T-helper 2 cell treated with Interferon-gamma antibody and Interleukin-4, amounts not matched to agents 5 μg/mL and 100 μg/mL, for 36 hours (primary cell): ENCODE data around the gene TOP3B.

ENCODE experiments used
- DNase-seq: peaks from one replicate; pipeline ENCODE4 v3.0.0; 2021; ENCODE audit warnings: low spot score
- H3K27ac Mint-ChIP-seq: one replicate; pipeline ENCODE4 v1.8.0; 2021; ENCODE audit warnings: mild to moderate bottlenecking, mixed read lengths
- H3K27me3 Mint-ChIP-seq: one replicate; pipeline ENCODE4 v1.8.0; 2021; ENCODE audit warnings: low read depth, mixed read lengths
- H3K36me3 Mint-ChIP-seq: one replicate; pipeline ENCODE4 v1.8.0; 2021; ENCODE audit warnings: low read depth, mixed read lengths
- H3K4me1 Mint-ChIP-seq: one replicate; pipeline ENCODE4 v1.8.0; 2021; ENCODE audit warnings: low read depth, mixed read lengths
- H3K4me3 Mint-ChIP-seq: one replicate; pipeline ENCODE4 v1.8.0; 2022; ENCODE audit warnings: mild to moderate bottlenecking, moderate library complexity, mixed read lengths
- H3K9me3 Mint-ChIP-seq: one replicate; pipeline ENCODE4 v1.8.0; 2021; ENCODE audit warnings: mixed read lengths

TOP3B gene

GRCh38 chr22:21998595-21999247 is 16.1 kb upstream of the TOP3B start:
- no peaks in the 10 kb centered on the region for H3K36me3 Mint-ChIP-seq
- H3K4me1 Mint-ChIP-seq, result no peaks in the 10 kb centered on the region
- peaks cover 12% of the 10 kb centered on the region for H3K27me3 Mint-ChIP-seq
- H3K9me3 Mint-ChIP-seq, result no peaks in the 10 kb centered on the region
- no peak for DNase-seq
- no peak overlapping the region for H3K4me3 Mint-ChIP-seq
- no peak overlapping the region for H3K27ac Mint-ChIP-seq

- DNase-seq, result no peak
- no peaks in the 10 kb centered on the region for H3K4me1 Mint-ChIP-seq
- H3K27me3 Mint-ChIP-seq, result peaks cover 2% of the 10 kb centered on the region
- H3K27ac Mint-ChIP-seq, result no peak overlapping the region
- H3K36me3 Mint-ChIP-seq, result no peaks in the 10 kb centered on the region
- no peak overlapping the region for H3K4me3 Mint-ChIP-seq
- H3K9me3 Mint-ChIP-seq, result no peaks in the 10 kb centered on the region
Observed at GRCh38 chr22:21996175-21996720, 13.7 kb upstream of the TOP3B start.

GRCh38 chr22:21995660-21996059 is 13.1 kb upstream of the TOP3B start:
- no peak for DNase-seq
- Mint-ChIP-seq H3K27me3 (no peaks in the 10 kb centered on the region), H3K27ac (no peak overlapping the region)

GRCh38 chr22:21994881-21995444 is 12.4 kb upstream of the TOP3B start:
- no peak overlapping the region for H3K4me3 Mint-ChIP-seq

More at GRCh38 chr22:21995660-21996059, 13.1 kb upstream of the TOP3B start:
- Mint-ChIP-seq H3K4me1 (no peaks in the 10 kb centered on the region), H3K4me3 (no peak overlapping the region), H3K9me3 (no peaks in the 10 kb centered on the region), H3K36me3 (no peaks in the 10 kb centered on the region)

GRCh38 chr22:21992593-21993237 is 10.1 kb upstream of the TOP3B start:
- no peak for DNase-seq
- H3K9me3 Mint-ChIP-seq, result no peaks in the 10 kb centered on the region
- H3K4me1 Mint-ChIP-seq, result no peaks in the 10 kb centered on the region
- H3K36me3 Mint-ChIP-seq, result no peaks in the 10 kb centered on the region
- H3K27me3 Mint-ChIP-seq, result peaks cover 2% of the 10 kb centered on the region
- H3K27ac Mint-ChIP-seq, result no peak overlapping the region
- H3K4me3 Mint-ChIP-seq, result no peak overlapping the region

More at GRCh38 chr22:21994881-21995444, 12.4 kb upstream of the TOP3B start:
- DNase-seq, result no peak
- Mint-ChIP-seq H3K4me1 (no peaks in the 10 kb centered on the region), H3K27me3 (no peaks in the 10 kb centered on the region), H3K36me3 (no peaks in the 10 kb centered on the region), H3K27ac (no peak overlapping the region), H3K9me3 (no peaks in the 10 kb centered on the region)

- no peak for DNase-seq
- no peaks in the 10 kb centered on the region for H3K4me1 Mint-ChIP-seq
- no peak overlapping the region for H3K27ac Mint-ChIP-seq
- no peak overlapping the region for H3K4me3 Mint-ChIP-seq
- H3K27me3 Mint-ChIP-seq, result peaks cover 2% of the 10 kb centered on the region
- H3K36me3 Mint-ChIP-seq, result no peaks in the 10 kb centered on the region
- no peaks in the 10 kb centered on the region for H3K9me3 Mint-ChIP-seq
Observed at GRCh38 chr22:21991774-21992173, 9.2 kb upstream of the TOP3B start.

- H3K27ac Mint-ChIP-seq, result no peak overlapping the region
- peaks cover 2% of the 10 kb centered on the region for H3K27me3 Mint-ChIP-seq
- no peak for DNase-seq
- H3K4me3 Mint-ChIP-seq, result no peak overlapping the region
- no peaks in the 10 kb centered on the region for H3K4me1 Mint-ChIP-seq
- no peaks in the 10 kb centered on the region for H3K9me3 Mint-ChIP-seq
- no peaks in the 10 kb centered on the region for H3K36me3 Mint-ChIP-seq
Observed at GRCh38 chr22:21991304-21991596, 8.7 kb upstream of the TOP3B start.

- no peaks in the 10 kb centered on the region for H3K4me1 Mint-ChIP-seq
- no peak for DNase-seq
- H3K27ac Mint-ChIP-seq, result no peak overlapping the region
- no peak overlapping the region for H3K4me3 Mint-ChIP-seq
- no peaks in the 10 kb centered on the region for H3K9me3 Mint-ChIP-seq
- no peaks in the 10 kb centered on the region for H3K36me3 Mint-ChIP-seq
- peaks cover 2% of the 10 kb centered on the region for H3K27me3 Mint-ChIP-seq
Observed at GRCh38 chr22:21990445-21991303, 8.1 kb upstream of the TOP3B start.

GRCh38 chr22:21989049-21989448 is 6.5 kb upstream of the TOP3B start:
- no peak overlapping the region for H3K27ac Mint-ChIP-seq
- no peak overlapping the region for H3K4me3 Mint-ChIP-seq
- no peaks in the 10 kb centered on the region for H3K36me3 Mint-ChIP-seq
- no peaks in the 10 kb centered on the region for H3K4me1 Mint-ChIP-seq
- H3K27me3 Mint-ChIP-seq, result peaks cover 2% of the 10 kb centered on the region
- no peak for DNase-seq
- H3K9me3 Mint-ChIP-seq, result no peaks in the 10 kb centered on the region

GRCh38 chr22:21985214-21985613 is 2.6 kb upstream of the TOP3B start:
- Mint-ChIP-seq H3K4me1 (peaks cover 6% of the 10 kb centered on the region), H3K4me3 (no peak overlapping the region), H3K9me3 (no peaks in the 10 kb centered on the region), H3K27ac (no peak overlapping the region), H3K36me3 (peaks cover 1% of the 10 kb centered on the region), H3K27me3 (peaks cover 2% of the 10 kb centered on the region)
- DNase-seq, result no peak

GRCh38 chr22:21984793-21985192 is 2.2 kb upstream of the TOP3B start:
- Mint-ChIP-seq H3K36me3 (peaks cover 3% of the 10 kb centered on the region), H3K27ac (no peak overlapping the region), H3K4me3 (no peak overlapping the region), H3K27me3 (peaks cover 2% of the 10 kb centered on the region), H3K4me1 (peaks cover 8% of the 10 kb centered on the region), H3K9me3 (no peaks in the 10 kb centered on the region)
- DNase-seq, result no peak

- peak overlapping the region; percentile 75 for H3K27ac Mint-ChIP-seq
Observed at GRCh38 chr22:21981874-21982273, 713 bp downstream of the TOP3B start.

GRCh38 chr22:21980547-21980946 is 2.0 kb downstream of the TOP3B start:
- Mint-ChIP-seq H3K36me3 (peaks cover 3% of the 10 kb centered on the region), H3K9me3 (no peaks in the 10 kb centered on the region), H3K27ac (no peak overlapping the region), H3K4me1 (peaks cover 9% of the 10 kb centered on the region), H3K27me3 (no peaks in the 10 kb centered on the region), H3K4me3 (peak overlapping the region; percentile 92)
- no peak for DNase-seq

More at GRCh38 chr22:21981874-21982273, 713 bp downstream of the TOP3B start:
- H3K9me3 Mint-ChIP-seq, result no peaks in the 10 kb centered on the region
- DNase-seq, result no peak
- H3K27me3 Mint-ChIP-seq, result no peaks in the 10 kb centered on the region
- peaks cover 9% of the 10 kb centered on the region for H3K4me1 Mint-ChIP-seq
- peak overlapping the region; percentile 92 for H3K4me3 Mint-ChIP-seq
- H3K36me3 Mint-ChIP-seq, result peaks cover 3% of the 10 kb centered on the region
